Tibial artery (tissue), 4 donors: ENCODE measurements around the gene GUCY2C.
"Not testable (repeated sequence)": the region's sequence is repeated elsewhere in the genome, so short reads cannot be mapped to it uniquely, and the experiment has no call there.

ENCODE experiments used
- DNase-seq, 2 donors: peaks; one replicate each; pipeline ENCODE4 v3.0.0-alpha.2; 2019
- H3K27ac ChIP-seq, 2 donors: fragments of 200-600 bp; sonication (generic) in 1 of 2; 1 replicate in 1 of 2; 2 replicates in 1 of 2; pipeline ENCODE4 v1.5.1; 2018 to 2019; ENCODE audit warnings: mild to moderate bottlenecking in 1 of 2
- H3K27me3 ChIP-seq, 2 donors: fragments of 200-600 bp; sonication (generic) in 1 of 2; one replicate each; pipeline versions ENCODE4 v1.5.1 to v1.6.0; 2016 to 2019
- H3K36me3 ChIP-seq, 3 donors: fragments of 200-600 bp; sonication (generic) in 2 of 3; one replicate each; pipeline ENCODE4 v1.5.1; 2016 to 2019; ENCODE audit warnings: mild to moderate bottlenecking in 2 of 3
- H3K4me1 ChIP-seq, 4 donors: fragments of 200-600 bp; sonication (generic) in 2 of 4; 1 replicate in 3 of 4; 2 replicates in 1 of 4; pipeline ENCODE4 v1.5.1; 2016 to 2019
- H3K4me3 ChIP-seq, 2 donors: fragments of 200-600 bp; sonication (generic) in 1 of 2; 1 replicate in 1 of 2; 2 replicates in 1 of 2; pipeline ENCODE4 v1.5.1; 2018 to 2019; ENCODE audit warnings: mild to moderate bottlenecking in 2 of 2
- H3K9me3 ChIP-seq, 3 donors: fragments of 200-600 bp; sonication (generic) in 1 of 3; one replicate each; pipeline ENCODE4 v1.5.1; 2016 to 2019
- intact Hi-C: fragments of 100-400 bp; cut with DNase I; formaldehyde crosslinking; loops from one replicate; pipeline ENCODE4 v1.15.0; 2023; ENCODE audit warnings: low total_unique reads
- TF ChIP-seq, protein P1 (sequence below), 2 experiments: fragments of 200-600 bp in 1 of 2; fragments of 450-650 bp in 1 of 2; IDR thresholded peaks; one replicate each; pipeline ENCODE4 v1.5.1; 2017 to 2019; ENCODE audit warnings: antibody characterized with exemption in 2 of 2, mild to moderate bottlenecking in 1 of 2, moderate library complexity in 1 of 2

Gene GUCY2C

DNA sequence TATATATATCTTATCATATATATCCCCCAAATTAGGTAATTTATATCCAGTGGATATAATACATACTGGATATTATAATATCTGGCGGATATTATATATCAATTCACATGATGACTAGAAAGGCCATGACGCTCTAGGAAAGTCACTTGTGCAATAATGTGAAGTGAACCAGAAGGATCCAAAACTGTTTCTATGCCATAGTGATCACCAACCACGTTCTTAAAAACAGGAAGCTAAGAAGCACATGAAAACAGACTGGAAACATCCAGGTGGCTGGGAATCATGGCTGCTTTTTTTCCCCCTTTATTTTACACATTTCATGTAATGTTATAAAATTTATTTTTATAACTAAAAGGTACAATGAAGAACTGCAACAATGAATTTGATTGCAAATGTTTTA lies 1.4 kb downstream of the GUCY2C start:
- TF ChIP-seq, protein P1, sequence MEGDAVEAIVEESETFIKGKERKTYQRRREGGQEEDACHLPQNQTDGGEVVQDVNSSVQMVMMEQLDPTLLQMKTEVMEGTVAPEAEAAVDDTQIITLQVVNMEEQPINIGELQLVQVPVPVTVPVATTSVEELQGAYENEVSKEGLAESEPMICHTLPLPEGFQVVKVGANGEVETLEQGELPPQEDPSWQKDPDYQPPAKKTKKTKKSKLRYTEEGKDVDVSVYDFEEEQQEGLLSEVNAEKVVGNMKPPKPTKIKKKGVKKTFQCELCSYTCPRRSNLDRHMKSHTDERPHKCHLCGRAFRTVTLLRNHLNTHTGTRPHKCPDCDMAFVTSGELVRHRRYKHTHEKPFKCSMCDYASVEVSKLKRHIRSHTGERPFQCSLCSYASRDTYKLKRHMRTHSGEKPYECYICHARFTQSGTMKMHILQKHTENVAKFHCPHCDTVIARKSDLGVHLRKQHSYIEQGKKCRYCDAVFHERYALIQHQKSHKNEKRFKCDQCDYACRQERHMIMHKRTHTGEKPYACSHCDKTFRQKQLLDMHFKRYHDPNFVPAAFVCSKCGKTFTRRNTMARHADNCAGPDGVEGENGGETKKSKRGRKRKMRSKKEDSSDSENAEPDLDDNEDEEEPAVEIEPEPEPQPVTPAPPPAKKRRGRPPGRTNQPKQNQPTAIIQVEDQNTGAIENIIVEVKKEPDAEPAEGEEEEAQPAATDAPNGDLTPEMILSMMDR (IDR thresholded peaks at IDR 0.05), result no peak
- intact Hi-C loops, result no loop called here
- H3K27ac ChIP-seq, result no peak overlapping the region
- H3K36me3 ChIP-seq, result no peaks in the 10 kb centered on the region
- H3K9me3 ChIP-seq, result no peaks in the 10 kb centered on the region
- H3K4me3 ChIP-seq, result no peak overlapping the region
- DNase-seq, result no peak
- H3K27me3 ChIP-seq, result no peaks in the 10 kb centered on the region
- H3K4me1 ChIP-seq, result no peaks in the 10 kb centered on the region

DNA sequence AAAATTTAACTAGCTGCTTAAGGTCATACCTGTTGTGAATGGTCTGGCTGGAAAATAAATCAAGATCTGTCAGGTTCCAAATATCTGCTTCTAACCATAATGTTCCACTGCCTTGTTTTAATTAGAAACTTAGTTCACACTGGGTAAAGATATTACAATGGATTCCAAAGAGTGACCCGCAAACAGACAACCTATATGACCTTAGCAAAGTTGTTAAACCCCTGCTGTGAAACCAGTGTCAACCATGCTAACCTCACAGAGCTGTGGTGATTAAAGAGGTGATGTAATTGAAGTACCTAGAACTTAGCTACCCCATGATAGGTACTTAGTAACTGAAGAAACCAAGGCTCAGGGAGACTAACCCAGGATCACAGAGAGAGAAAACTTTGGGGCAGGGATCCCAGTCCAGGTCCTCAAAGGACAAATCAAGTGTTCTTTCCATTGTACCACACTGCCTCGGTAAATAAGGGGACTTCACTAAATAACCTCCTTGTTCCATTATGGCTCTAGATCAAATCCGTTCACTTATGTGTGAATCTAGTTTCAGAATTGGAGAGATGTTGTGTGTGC lies 2.2 kb downstream of the GUCY2C start:
- Histone ChIP-seq H3K27ac (no peak overlapping the region), H3K27me3 (no peaks in the 10 kb centered on the region), H3K9me3 (no peaks in the 10 kb centered on the region), H3K4me3 (no peak overlapping the region), H3K4me1 (no peaks in the 10 kb centered on the region), H3K36me3 (no peaks in the 10 kb centered on the region)
- DNase-seq, result no peak
- intact Hi-C loops, result no loop called here
- TF ChIP-seq, protein P1 (IDR thresholded peaks at IDR 0.05), result no peak

DNA sequence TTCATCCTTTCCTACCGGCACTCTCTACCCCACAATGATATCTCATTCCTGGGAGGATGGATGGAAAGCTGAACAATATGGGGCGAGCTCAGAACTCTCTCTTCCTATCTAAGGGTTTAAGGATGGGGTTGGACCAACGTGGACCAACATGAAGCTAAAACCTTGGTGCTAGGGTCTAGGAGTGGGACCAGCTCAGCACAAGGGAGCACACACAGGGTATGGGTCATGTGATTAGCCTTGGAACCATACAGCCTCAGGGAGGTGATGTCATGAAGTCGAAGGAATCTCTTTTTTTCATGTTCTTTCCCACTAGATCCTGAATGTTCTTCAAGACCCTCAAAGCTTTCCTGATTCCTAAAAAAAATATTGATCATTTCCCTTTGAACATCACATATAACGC lies 3.3 kb downstream of the GUCY2C start:
- TF ChIP-seq, protein P1 (IDR thresholded peaks at IDR 0.05), result no peak
- intact Hi-C loops, result no loop called here
- H3K27me3 ChIP-seq, result no peaks in the 10 kb centered on the region
- no peak for DNase-seq
- no peaks in the 10 kb centered on the region for H3K36me3 ChIP-seq
- no peaks in the 10 kb centered on the region for H3K9me3 ChIP-seq
- H3K4me1 ChIP-seq, result no peaks in the 10 kb centered on the region
- no peak overlapping the region for H3K4me3 ChIP-seq
- no peak overlapping the region for H3K27ac ChIP-seq

DNA sequence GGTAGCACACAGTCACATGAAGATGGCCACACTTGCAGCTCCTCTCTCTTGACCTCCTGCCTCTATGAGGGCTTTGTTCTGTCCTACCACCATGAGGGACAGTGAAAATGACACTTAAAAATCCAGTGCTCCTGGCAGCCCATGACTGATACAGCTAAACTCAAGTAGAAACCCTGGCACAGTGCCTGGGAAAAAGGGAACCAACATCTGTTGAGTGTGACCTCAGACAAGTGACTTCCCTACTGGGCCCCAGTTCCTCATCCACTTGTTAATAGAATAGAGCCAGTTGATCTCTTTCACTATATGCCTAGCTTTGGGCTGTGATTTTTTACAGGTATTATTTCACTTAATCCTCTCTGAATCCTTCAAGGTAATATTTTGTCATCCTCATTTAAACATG lies 4.8 kb downstream of the GUCY2C start:
- DNase-seq, result peak; percentile 73 to 86
- no peaks in the 10 kb centered on the region for H3K27me3 ChIP-seq
- H3K4me1 ChIP-seq, result no peaks in the 10 kb centered on the region
- intact Hi-C loops, result no loop called here
- no peak overlapping the region for H3K27ac ChIP-seq
- H3K4me3 ChIP-seq, result no peak overlapping the region
- no peaks in the 10 kb centered on the region for H3K9me3 ChIP-seq
- TF ChIP-seq, protein P1 (IDR thresholded peaks at IDR 0.05), result no peak
- H3K36me3 ChIP-seq, result no peaks in the 10 kb centered on the region

DNA sequence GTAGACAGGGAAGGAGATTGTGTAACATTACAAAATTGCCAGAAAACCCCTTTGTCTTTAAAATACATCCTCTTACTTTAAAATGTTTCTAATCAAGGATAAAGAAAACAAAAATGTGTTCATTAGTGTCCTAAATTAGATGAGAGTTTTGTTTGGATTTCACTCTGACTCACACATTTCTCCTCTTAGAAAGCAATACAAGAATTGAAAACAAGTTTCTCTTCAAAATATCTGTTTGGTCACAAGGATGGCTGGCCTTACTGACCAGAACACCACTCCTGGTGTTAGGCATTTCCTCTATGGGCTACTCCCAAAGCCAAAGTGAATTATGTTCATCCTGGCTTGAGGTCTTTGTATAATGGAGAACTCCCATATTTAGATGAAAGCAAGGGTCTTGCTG lies 6.4 kb downstream of the GUCY2C start:
- no peak overlapping the region for H3K4me3 ChIP-seq
- no peaks in the 10 kb centered on the region for H3K4me1 ChIP-seq
- TF ChIP-seq, protein P1 (IDR thresholded peaks at IDR 0.05), result no peak
- DNase-seq, result no peak
- H3K27me3 ChIP-seq, result peaks cover 0 to 3% of the 10 kb centered on the region in 2 donors
- no peak overlapping the region for H3K27ac ChIP-seq
- H3K9me3 ChIP-seq, result no peaks in the 10 kb centered on the region
- intact Hi-C loops, result no loop called here
- no peaks in the 10 kb centered on the region for H3K36me3 ChIP-seq

DNA sequence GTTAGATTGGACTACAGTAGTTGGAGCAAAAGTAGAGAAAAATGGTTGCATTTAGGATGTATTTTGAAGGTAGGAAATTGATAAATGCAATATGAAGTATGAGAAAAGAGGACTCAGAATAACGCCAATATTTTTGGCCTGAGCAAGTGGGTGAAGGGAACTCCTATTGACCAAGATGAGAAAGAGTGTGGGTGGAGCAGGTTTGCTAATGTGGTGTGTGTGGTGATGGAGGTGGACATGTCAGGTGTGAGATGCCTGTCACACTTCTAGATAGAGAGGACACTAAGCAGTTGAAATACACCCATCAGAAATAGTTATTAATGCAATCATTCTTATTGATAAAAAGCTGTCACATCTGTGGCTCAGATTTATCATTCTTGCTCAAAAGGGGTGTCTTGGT lies 7.3 kb downstream of the GUCY2C start:
- intact Hi-C loops, result no loop called here
- no peak overlapping the region for H3K27ac ChIP-seq
- no peaks in the 10 kb centered on the region for H3K4me1 ChIP-seq
- no peak for DNase-seq
- no peak overlapping the region for H3K4me3 ChIP-seq
- TF ChIP-seq, protein P1 (IDR thresholded peaks at IDR 0.05), result no peak
- no peaks in the 10 kb centered on the region for H3K36me3 ChIP-seq
- no peaks in the 10 kb centered on the region for H3K9me3 ChIP-seq
- peaks cover 0 to 3% of the 10 kb centered on the region in 2 donors for H3K27me3 ChIP-seq

DNA sequence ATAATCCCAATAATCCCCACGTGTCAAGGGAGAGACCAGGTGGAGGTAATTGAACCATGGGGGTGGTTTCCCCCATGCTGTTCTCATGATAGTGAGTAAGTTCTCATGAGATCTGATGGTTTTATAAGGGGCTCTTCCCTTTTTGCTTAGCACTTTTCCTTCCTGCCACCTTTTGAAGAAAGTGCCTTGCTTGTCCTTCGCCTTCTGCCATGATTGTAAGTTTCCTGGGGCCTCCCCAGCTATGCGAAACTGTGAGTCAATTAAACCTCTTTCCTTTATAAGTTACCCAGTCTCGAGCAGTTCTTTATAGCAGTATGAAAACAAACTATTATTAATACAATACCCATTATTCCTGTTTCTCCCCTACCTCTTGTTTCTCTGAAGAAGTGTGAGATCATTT lies 14.2 kb downstream of the GUCY2C start:
- DNase-seq, H3K4me1 ChIP-seq, H3K4me3 ChIP-seq, H3K27me3 ChIP-seq, H3K27ac ChIP-seq, H3K36me3 ChIP-seq, H3K9me3 ChIP-seq, intact Hi-C loops: not testable (repeated sequence)
